ENCODE measurements around the gene ANKRD24.
"Not testable (repeated sequence)": the region's sequence is repeated elsewhere in the genome, so short reads cannot be mapped to it uniquely, and the experiment has no call there.

DNA sequence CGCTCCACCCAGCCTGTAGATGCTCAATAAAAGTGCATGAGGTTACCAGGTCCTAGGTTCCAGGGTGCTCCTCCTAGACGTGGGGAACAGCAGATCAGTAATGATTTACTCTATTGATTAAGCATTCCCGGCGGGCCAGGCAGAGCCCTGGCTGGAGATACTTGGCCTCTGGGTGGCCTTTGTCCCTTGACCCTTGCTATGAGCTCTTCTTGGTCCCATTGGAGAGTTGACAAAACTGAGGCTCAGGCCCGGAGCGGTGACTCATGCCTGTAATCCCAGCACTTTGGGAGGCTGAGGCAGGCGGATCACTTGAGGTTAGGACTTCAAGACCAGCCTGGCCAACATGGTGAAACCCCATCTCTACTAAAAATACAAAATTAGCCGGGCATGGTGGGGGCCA, 24.5 kb upstream of the ANKRD24 start:
- TF ChIP-seq POLR2AphosphoS5, POLR2A, POU2F2 (IDR thresholded peaks at IDR 0.05; ENCODE audit: low read depth, low read length): not testable (repeated sequence)
